ENCODE measurements around the gene AGBL5. TPM values are rescaled to one million over a fixed set of nuclear protein-coding genes. Genes with fewer than 3 reads are reported as not detected.

Gene AGBL5
- total and polyA plus RNA-seq, 2 of the 13 experiments (the other 11 are each of a cell fraction or from before 2014, with no cell fraction given), result 55.9 to 73.3 TPM

- TF ChIP-seq NCOA1 (CRISPR knock-in tag; IDR thresholded peaks at IDR 0.05) (no peak), ZNF644 (CRISPR knock-in tag; IDR thresholded peaks at IDR 0.05; ENCODE audit: low read depth) (no peak), FOXO4 (CRISPR knock-in tag; conservative IDR thresholded peaks at IDR 0.05) (no peak), KDM5A (IDR thresholded peaks at IDR 0.05; ENCODE audit: borderline replicate concordance, low read length) (peak; percentile 63; the same call in 1 of the 2 replicates), ZNF569 (CRISPR knock-in tag; IDR thresholded peaks at IDR 0.05; ENCODE audit: borderline replicate concordance) (0 out of 2 replicates have a peak, but pooled peaks have one; percentile 46), SIX4 (CRISPR knock-in tag; IDR thresholded peaks at IDR 0.05) (0 out of 2 replicates have a peak, but pooled peaks have one; percentile 7), TEAD2 (CRISPR knock-in tag; IDR thresholded peaks at IDR 0.05) (no peak), MTERF4 (CRISPR knock-in tag; IDR thresholded peaks at IDR 0.05) (peak; percentile 92; the same call in 1 of the 2 replicates), SMARCC2 (IDR thresholded peaks at IDR 0.05) (no peak), ZNF75D (CRISPR knock-in tag; IDR thresholded peaks at IDR 0.05; ENCODE audit: borderline replicate concordance) (no peak), AKAP8 (CRISPR knock-in tag; IDR thresholded peaks at IDR 0.05) (0 out of 2 replicates have a peak, but pooled peaks have one; percentile 12), KLF13 (CRISPR knock-in tag; IDR thresholded peaks at IDR 0.05) (no peak), ZNF557 (CRISPR knock-in tag; IDR thresholded peaks at IDR 0.05) (0 out of 2 replicates have a peak, but pooled peaks have one; percentile 7), MIER2 (CRISPR knock-in tag; IDR thresholded peaks at IDR 0.05) (0 out of 2 replicates have a peak, but pooled peaks have one; percentile 6), BHLHE40 (IDR thresholded peaks at IDR 0.05; ENCODE audit: low read length) (no peak), ZBTB10 (CRISPR knock-in tag; IDR thresholded peaks at IDR 0.05; ENCODE audit: borderline replicate concordance) (no peak; the same call in 1 of the 2 replicates), IKZF1 (IDR thresholded peaks at IDR 0.05) (no peak), BCL3 (CRISPR knock-in tag; IDR thresholded peaks at IDR 0.05) (no peak), NCOA5 (CRISPR knock-in tag; IDR thresholded peaks at IDR 0.05) (no peak)
- TF ChIP-seq, protein P1, sequence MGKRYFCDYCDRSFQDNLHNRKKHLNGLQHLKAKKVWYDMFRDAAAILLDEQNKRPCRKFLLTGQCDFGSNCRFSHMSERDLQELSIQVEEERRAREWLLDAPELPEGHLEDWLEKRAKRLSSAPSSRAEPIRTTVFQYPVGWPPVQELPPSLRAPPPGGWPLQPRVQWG (CRISPR knock-in tag; IDR thresholded peaks at IDR 0.05; ENCODE audit: borderline replicate concordance, low read depth), result no peak
- TF ChIP-seq, protein P2, sequence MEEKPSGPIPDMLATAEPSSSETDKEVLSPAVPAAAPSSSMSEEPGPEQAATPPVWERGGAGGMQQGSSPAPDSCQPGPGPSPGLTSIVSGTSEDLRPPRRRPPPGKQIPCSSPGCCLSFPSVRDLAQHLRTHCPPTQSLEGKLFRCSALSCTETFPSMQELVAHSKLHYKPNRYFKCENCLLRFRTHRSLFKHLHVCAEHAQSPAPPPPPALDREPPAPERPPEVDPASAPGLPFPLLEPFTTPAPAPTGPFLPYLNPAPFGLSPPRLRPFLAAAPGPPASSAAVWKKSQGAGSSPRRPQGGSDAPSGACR (CRISPR knock-in tag; IDR thresholded peaks at IDR 0.05), result no peak
Observed at GRCh38 chr2:27086724-27087593, 35.5 kb downstream of the AGBL5 start, which contains the start of gene KHK (continued).

All from HepG2 (cell line).